GM12872 (cell line): ENCODE results near the gene AUTS2.

Experiments
- CTCF ChIP-seq: IDR thresholded peaks from 3 replicates; pipeline ENCODE4 v1.5.1; 2011; ENCODE audit warnings: low read depth, mild to moderate bottlenecking, low read length, moderate library complexity; ENCODE audit not compliant: insufficient read depth

AUTS2 gene

GRCh38 chr7:69682518-69682917 lies 84.2 kb downstream of the AUTS2 start:
- TF ChIP-seq CTCF = no peak

GRCh38 chr7:69683002-69683401 lies 84.7 kb downstream of the AUTS2 start:
- TF ChIP-seq CTCF = no peak

- no peak for TF ChIP-seq CTCF
Measured at GRCh38 chr7:69684369-69685292, 86.4 kb downstream of the AUTS2 start.

GRCh38 chr7:69685293-69685631 lies 87.0 kb downstream of the AUTS2 start:
- no peak for TF ChIP-seq CTCF

GRCh38 chr7:69686366-69686765 lies 88.1 kb downstream of the AUTS2 start:
- no peak for TF ChIP-seq CTCF

- no peak for TF ChIP-seq CTCF
Measured at GRCh38 chr7:69687739-69688433, 89.6 kb downstream of the AUTS2 start.

- TF ChIP-seq CTCF = no peak
Measured at GRCh38 chr7:69690329-69690728, 92.1 kb downstream of the AUTS2 start.
